Measurements from ENCODE around the gene DTX3. TPM values are rescaled to one million over a fixed set of nuclear protein-coding genes. Genes with fewer than 3 reads are reported as not detected.

DTX3 gene
- polyA plus RNA-seq, 3 donors = 0.08 to 1.3 TPM; not detected in 1

GRCh38 chr12:57613427-57614109 lies 8.9 kb downstream of the DTX3 start:
- peaks cover 0 to 1% of the 10 kb centered on the region in 2 donors for H3K36me3 Mint-ChIP-seq
- Histone ChIP-seq H3K9me3 (replicated peaks in 1 of 2; ENCODE audit: control insufficient read depth in 1 of 2, insufficient read depth in 1 of 2, low read length in 2 of 2) (peaks cover 0 to 5% of the 10 kb centered on the region in 2 donors), H3K79me2 (ENCODE audit: insufficient read depth, low read length) (no peaks in the 10 kb centered on the region), H3K9ac (ENCODE audit: insufficient read depth, low read length, poor library complexity, severe bottlenecking) (no peak overlapping the region), H3K36me3 (replicated peaks in 1 of 2; ENCODE audit: control insufficient read depth in 1 of 2, insufficient read depth in 2 of 2, low read length in 2 of 2) (no peaks in the 10 kb centered on the region), H3K27me3 (ENCODE audit: control insufficient read depth in 2 of 2, insufficient read depth in 2 of 2, low read length in 2 of 2) (peaks cover 39 to 91% of the 10 kb centered on the region in 2 donors), H3K4me2 (replicated peaks; ENCODE audit: extremely low read depth, low read length, poor library complexity, severe bottlenecking) (no peak overlapping the region), H4K20me1 (ENCODE audit: insufficient read depth, low read length) (no peaks in the 10 kb centered on the region), H2AFZ (ENCODE audit: insufficient read depth, low read depth, low read length, poor library complexity, severe bottlenecking) (no peak overlapping the region), H3K27ac (ENCODE audit: low read depth in 1 of 2, low read length in 2 of 2) (no peak overlapping the region), H3K4me1 (ENCODE audit: control insufficient read depth in 1 of 2, insufficient read depth in 2 of 2, low read length in 2 of 2) (peaks cover 13 to 17% of the 10 kb centered on the region in 2 donors), H3K4me3 (replicated peaks in 1 of 3; ENCODE audit: low read depth in 2 of 3, low read length in 3 of 3) (no peak overlapping the region)
- peaks cover 16% of the 10 kb centered on the region for H3K4me1 Mint-ChIP-seq
- 93% methylated on average over 3 of the region's 10 CpGs for WGBS (ENCODE audit: insufficient coverage)
- intact Hi-C loops (cut with micrococcal nuclease) = no loop called here
- H3K27ac Mint-ChIP-seq = no peak overlapping the region
- no peak for TF ChIP-seq CTCF (IDR thresholded peaks at IDR 0.05)
- DNase-seq = no peak
- H3K9me3 Mint-ChIP-seq = peaks cover 0 to 17% (median 2%) of the 10 kb centered on the region in 7 donors
- peaks cover 80 to 93% (median 89%) of the 10 kb centered on the region in 3 donors for H3K27me3 Mint-ChIP-seq (ENCODE audit: low read depth in 3 of 3)
- peak overlapping the region in 1 of 2 donors; percentile 49 for H3K4me3 Mint-ChIP-seq

DNA sequence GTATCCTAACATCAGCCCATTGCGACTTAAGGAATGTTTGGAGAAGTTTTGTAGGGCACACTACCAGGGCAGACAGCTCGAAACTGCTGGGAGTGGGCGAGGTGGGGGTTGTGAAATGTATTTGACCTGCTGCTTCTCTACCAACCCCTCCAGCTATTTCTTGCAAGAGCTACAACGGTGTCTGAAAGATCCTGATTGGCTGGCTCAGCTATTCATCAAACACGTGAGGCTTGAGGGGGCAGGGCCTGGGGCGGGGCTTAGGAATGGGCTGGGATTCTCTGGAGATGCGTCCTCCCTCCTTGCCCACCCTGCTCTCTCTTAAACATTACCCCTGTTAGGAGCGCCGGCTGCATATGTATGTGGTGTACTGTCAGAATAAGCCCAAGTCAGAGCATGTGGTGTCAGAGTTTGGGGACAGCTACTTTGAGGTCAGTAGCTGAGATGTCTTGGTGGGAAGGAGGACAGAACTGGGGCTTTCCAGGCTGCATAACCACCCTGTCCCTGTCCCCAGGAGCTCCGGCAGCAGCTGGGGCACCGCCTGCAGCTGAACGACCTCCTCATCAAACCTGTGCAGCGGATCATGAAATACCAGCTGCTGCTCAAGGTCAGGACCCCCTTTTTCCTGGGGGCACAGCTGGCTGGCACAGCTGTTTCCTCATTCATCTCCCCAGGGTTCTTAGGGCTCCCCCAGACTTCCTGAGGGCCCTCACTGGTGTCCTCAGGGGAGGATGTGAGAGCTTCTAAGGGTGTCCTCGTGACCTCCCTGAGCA lies 9.7 kb downstream of the DTX3 start:
- no peak for TF ChIP-seq CTCF (IDR thresholded peaks at IDR 0.05)
- 48% methylated on average over 5 of the region's 14 CpGs for WGBS (ENCODE audit: insufficient coverage)
- peak overlapping the region in 1 of 2 donors; percentile 30 for H3K4me3 Mint-ChIP-seq
- H3K27me3 ChIP-seq (ENCODE audit: control insufficient read depth in 2 of 2, insufficient read depth in 2 of 2, low read length in 2 of 2) = peaks cover 43 to 91% of the 10 kb centered on the region in 2 donors
- H3K36me3 ChIP-seq (replicated peaks in 1 of 2; ENCODE audit: control insufficient read depth in 1 of 2, insufficient read depth in 2 of 2, low read length in 2 of 2) = no peaks in the 10 kb centered on the region
- DNase-seq = no peak
- peaks cover 0 to 11% of the 10 kb centered on the region in 2 donors for H3K9me3 ChIP-seq (replicated peaks in 1 of 2; ENCODE audit: control insufficient read depth in 1 of 2, insufficient read depth in 1 of 2, low read length in 2 of 2)
- H3K4me2 ChIP-seq (replicated peaks; ENCODE audit: extremely low read depth, low read length, poor library complexity, severe bottlenecking) = no peak overlapping the region
- H3K27ac ChIP-seq (ENCODE audit: low read depth in 1 of 2, low read length in 2 of 2) = no peak overlapping the region
- no peaks in the 10 kb centered on the region for H3K79me2 ChIP-seq (ENCODE audit: insufficient read depth, low read length)
- H3K36me3 Mint-ChIP-seq = peaks cover 3 to 4% of the 10 kb centered on the region in 2 donors
- no peak overlapping the region for H3K4me3 ChIP-seq (replicated peaks in 1 of 3; ENCODE audit: low read depth in 2 of 3, low read length in 3 of 3)
- no peaks in the 10 kb centered on the region for H4K20me1 ChIP-seq (ENCODE audit: insufficient read depth, low read length)
- H3K9ac ChIP-seq (ENCODE audit: insufficient read depth, low read length, poor library complexity, severe bottlenecking) = no peak overlapping the region
- peaks cover 81 to 93% (median 90%) of the 10 kb centered on the region in 3 donors for H3K27me3 Mint-ChIP-seq (ENCODE audit: low read depth in 3 of 3)
- H3K9me3 Mint-ChIP-seq = peaks cover 0 to 15% (median 2%) of the 10 kb centered on the region in 7 donors
- H3K27ac Mint-ChIP-seq = no peak overlapping the region
- no peak overlapping the region for H2AFZ ChIP-seq (ENCODE audit: insufficient read depth, low read depth, low read length, poor library complexity, severe bottlenecking)
- peaks cover 13 to 18% of the 10 kb centered on the region in 2 donors for H3K4me1 ChIP-seq (ENCODE audit: control insufficient read depth in 1 of 2, insufficient read depth in 2 of 2, low read length in 2 of 2)
- H3K4me1 Mint-ChIP-seq = peaks cover 18% of the 10 kb centered on the region
- intact Hi-C loops (cut with micrococcal nuclease) = no loop called here
